Epithelial cell of prostate (primary cell): ENCODE results near the gene RUFY4.

Source experiments
- DNase-seq: peaks from one replicate; pipeline ENCODE4 v3.0.0-alpha.2; 2011; ENCODE audit warnings: low read depth, low spot score
- H3K27ac ChIP-seq: fragments of 450-650 bp; 2 replicates; pipeline ENCODE4 v1.5.1; 2017; ENCODE audit warnings: mild to moderate bottlenecking

Gene RUFY4

DNA sequence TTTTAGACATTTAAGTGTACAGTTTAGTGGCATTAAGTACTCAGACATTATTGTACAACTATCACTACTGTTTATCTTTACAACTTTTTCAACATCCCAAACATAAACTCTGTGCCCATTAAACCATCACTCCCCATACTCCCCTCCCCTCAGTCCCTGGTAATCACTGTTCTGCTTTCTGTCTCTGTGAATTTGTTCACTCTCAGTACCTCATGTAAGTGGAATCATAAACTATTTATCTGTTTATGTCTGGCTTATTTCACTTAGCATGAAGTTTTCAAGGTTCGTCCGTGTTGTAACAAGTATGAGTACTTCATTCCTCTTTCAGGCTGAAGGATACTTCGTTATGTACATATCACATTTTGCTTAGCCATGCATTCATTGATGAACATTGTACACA, 9.8 kb upstream of the RUFY4 start:
- DNase-seq, result no peak
- no peak overlapping the region for H3K27ac ChIP-seq

DNA sequence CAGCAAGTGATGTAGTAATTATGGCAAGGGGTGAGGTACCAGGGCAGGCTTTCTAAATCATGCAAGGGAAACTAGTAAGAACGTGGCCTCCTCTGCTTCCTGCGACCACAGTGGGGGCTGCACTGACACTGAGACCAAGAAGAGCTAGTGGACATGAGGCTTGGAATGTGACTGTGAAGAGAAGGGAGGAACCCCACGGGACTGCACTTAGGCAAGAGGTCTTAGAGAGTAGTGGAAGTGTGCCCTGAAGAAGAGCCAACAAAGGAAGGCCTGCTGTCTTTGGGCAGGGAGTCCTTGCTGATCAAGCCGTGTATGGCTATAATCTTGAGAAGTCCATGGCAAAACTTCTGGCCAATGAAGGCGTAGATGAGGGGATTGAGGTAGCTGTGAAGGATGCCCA, 8.9 kb upstream of the RUFY4 start:
- DNase-seq, result no peak
- no peak overlapping the region for H3K27ac ChIP-seq

DNA sequence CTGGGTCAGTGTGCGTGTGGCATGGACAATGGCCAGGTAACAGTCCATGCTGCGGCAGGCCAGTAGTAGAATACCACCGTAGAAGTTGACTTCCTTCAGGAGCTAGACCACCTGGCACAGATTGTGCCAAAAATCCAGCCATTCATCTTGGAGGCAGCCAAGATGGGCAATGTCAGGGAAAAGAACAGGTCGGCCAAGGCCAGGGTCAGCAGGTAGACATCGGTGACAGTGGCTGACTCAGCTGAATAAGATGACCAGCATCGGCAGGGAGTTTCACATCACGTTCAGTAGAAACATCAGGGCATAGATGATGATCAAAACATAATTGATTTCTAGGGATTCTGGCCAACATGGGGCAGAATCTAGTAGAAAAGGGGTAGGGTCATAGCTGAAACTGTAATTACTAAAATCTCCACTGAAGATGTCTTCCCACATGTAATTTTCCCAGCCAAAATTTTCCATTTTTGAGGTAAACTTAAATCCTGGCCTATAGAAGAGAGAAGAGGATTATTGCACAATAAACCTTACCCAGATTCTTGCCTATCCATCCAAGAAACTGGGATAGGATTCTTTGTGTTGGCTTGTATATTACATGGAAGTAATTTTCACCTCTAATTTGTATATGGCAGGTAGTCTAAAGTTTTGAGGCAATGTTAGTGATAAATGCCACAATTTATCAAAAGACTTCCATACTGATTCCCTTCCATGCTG, 7.9 kb upstream of the RUFY4 start:
- DNase-seq, result no peak
- no peak overlapping the region for H3K27ac ChIP-seq

DNA sequence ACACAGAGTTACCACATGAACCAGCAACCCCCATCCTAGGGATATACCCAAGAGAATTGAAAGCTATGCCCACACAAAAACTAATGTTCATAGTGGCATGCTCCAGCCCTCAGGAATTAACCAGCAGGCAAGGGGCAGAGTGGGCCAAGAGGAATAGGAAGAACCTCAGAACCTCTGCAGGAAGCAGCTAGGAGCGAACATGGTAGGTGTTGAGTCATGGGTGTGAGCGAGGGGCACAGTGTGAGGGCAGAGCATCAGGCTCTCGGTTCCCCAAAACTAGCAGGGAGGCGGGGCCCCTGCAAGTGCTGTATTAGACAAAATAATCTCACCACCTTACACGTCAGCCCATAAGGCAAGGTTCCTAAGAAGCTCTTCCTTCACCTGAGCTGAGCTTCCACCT, 5.6 kb upstream of the RUFY4 start:
- DNase-seq, result no peak

DNA sequence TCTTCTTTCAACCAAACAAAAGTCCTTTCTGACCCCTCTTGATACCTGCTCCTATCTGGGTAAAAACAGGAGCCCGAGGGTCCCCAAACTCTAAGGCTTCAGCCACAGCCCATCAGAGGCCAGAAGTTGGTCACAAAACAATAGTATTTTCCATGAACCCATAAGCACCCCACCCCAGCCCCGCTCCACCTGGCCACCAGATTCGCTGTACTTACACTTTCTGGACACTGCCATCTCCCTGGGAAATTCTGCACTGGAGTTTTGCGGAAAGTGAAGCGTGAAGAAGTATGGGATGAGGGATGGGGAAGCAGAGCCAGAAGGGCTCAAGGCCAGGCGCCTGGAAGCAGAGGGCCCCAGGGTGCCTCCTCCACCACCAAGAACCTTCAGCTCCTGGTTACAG, 5.2 kb upstream of the RUFY4 start:
- no peak for DNase-seq
- no peak overlapping the region for H3K27ac ChIP-seq

More for the DNA sequence above, 5.6 kb upstream of the RUFY4 start:
- no peak overlapping the region for H3K27ac ChIP-seq

DNA sequence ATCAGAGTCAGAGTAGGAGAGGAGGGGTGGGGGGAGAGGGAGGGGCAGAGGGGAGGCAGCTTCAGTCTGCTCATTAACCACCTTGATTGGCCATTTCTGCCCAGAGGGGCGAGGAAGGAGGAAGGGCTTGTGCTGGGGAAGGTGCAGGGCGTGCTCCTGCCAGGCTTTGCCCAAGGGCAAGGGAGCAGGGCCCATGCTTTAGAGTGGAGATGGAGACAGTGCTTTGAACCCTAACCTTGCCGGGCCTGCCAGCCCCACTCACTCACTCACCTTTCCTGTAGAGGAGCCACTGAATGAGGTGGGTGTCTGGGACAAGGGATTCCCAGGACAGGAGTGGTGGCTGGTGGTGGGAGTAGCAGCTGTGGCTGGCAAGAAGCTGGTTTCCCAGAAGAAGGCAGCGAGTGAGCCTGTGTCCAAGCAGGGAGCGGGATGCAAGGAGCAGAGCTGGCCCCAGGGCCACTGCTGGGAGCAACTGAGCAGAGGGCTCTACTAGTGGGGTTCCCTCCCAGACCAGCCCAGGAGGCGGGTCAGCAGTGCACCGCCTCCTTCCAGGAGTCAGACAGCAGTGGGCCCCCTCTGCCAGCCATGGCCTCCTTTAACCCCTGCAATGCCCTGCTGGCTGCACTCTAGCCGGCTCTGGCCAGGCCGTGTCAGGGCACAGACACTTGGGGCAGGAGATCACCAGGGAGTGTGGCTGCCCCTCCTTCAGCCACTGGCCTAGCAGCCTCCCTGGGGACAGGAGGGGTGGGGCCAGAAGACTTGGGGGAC, 3.6 kb upstream of the RUFY4 start:
- DNase-seq, result no peak
- no peak overlapping the region for H3K27ac ChIP-seq

DNA sequence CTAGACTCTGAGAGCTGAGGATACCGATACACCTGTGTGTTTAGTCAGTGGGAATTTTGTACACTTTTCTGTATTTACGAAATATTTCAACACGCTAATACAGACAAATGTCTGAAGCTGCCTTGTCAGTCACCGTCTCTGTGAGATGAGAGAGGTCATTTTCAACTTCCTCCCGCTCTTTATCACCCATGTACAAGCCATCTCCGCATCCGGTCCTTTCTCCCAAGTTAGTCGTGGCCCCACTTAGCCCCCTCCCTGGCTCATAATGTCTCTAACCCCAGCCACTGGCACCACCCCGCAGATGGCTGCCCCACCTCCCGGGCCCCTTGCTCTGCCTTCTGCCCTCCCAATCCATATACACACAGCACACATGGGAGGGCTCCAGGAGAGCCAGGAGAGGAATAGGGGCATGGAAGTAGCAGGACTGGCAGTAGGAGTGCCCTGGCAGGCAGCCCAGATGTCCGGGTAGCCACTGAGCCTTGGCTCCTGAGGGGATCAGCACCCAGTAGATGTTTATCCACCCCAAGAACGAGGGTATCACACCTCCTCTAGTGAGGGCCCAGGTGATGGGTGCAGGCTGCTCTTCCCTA, 2.0 kb upstream of the RUFY4 start:
- DNase-seq, result no peak
- no peak overlapping the region for H3K27ac ChIP-seq

DNA sequence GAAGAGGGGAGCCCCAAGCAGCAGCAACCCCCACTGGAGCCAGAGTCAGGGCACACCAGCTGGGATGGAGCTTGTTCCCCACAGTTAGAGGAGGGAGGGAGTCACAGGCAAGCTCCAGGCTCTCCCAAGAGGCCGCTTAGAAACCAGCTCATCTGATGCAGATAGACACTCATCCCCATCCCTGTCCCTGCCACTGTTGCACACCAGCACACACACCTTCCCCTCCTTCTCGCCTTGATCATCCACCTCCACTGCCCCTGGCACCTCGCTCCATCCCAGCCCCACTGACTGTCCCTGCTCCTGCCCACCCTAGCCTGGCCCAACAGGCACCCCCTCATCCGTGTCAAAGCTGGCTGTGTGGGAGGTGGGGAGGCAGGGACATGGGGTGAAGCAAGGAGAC, 1.5 kb upstream of the RUFY4 start:
- no peak for DNase-seq
- H3K27ac ChIP-seq, result no peak overlapping the region

DNA sequence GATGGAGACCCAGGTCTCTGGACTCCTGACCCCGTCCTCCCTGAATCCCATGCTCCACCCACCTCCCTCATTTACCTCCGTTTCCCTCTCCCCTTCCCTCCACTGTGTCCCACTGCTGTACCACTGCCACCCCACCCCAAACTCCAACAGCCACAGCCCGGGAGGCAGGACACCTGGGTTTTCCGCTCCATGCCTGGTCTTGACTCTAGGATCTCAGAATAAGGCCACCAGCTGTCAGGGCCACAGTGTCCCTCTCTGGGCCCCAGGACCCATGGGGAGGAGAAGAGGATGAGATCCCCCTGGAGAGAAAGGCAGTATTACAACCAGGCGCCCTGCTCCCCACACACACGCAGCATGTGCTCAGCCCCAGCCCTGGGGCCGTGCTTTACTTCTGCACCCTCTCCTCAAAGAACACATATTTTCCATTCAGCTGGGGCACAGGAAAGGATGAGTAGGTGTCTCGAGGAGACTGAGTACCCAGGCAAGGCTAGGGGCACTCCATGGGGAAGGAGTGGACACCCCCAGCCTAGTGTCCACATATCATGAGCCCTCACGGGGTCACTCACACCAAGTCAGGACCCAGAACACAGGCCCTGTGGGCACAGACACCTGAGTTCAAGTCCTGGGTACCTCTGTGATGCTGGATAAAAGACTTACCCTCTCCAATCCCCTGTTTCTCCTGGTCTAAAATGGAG, 700 bp downstream of the RUFY4 start:
- H3K27ac ChIP-seq, result no peak overlapping the region
- DNase-seq, result no peak

DNA sequence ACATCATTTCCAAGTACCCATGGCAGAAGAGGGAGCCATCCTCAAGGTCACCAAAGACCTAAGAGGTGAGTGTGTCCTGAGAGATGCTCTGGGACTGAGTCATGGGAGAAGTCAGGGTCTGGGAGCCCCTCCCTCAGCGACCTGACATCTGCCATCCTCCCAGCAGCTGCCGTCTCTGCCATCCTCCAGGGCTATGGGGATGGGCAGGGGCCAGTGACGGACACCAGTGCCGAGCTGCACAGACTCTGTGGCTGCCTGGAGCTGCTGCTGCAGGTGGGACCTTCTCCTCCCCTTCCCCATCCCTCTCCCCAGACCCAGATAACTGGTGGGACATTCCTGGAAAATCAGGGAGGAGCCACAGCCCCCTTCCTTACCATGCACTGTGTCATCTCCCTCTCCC, 1.5 kb downstream of the RUFY4 start:
- DNase-seq, result no peak
- H3K27ac ChIP-seq, result no peak overlapping the region

DNA sequence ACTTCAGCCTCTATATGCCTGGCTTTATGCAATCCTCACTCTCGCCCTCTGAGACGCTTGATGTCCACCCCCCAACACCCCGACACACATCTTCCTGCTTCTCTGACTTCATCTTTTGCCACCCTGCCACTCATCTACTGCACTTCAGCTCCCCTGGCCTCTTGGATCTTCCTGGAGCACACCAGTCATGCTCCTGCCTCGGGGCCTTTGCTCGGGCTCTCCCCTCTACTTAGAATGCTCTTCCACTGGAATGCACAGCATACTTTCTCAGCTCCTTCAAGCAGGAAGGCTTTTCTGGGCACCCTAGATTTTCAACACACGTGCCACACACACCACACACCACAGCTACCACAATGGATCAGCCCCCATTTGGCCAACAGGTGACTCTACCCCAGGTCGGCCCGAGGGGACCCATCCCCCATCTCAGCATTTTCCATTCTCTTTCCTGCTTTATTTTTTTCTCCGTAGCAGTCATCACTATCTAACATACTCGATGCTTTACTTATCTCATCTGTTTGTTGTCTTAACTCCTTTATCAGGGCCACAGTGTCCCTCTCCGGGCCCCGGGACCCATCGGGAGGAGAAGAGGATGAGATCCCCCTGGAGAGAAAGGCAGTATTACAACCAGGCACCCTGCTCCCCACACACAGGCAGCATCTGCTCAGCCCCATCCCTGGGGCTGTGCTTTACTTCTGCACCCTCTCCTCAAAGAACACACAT, 2.3 kb downstream of the RUFY4 start:
- no peak for DNase-seq
- no peak overlapping the region for H3K27ac ChIP-seq

DNA sequence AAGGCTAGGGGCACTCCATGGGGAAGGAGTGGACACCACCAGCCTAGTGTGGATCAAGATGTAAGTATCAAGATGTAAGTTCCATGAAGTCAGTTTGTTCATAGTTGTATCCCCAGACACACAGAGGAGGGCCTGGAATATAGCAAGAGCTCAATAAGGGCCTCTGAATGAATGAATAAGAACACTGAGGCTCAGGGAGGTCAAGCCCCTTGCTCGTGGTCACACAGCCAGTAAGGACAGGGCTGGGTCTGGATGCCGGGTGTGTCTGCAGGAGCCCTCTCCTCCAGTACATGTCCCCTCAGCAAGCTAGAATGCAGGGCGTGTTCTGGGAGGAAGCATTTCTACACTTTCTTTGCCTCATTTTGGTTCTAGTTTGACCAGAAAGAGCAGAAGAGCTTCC, 2.9 kb downstream of the RUFY4 start:
- no peak for DNase-seq

DNA sequence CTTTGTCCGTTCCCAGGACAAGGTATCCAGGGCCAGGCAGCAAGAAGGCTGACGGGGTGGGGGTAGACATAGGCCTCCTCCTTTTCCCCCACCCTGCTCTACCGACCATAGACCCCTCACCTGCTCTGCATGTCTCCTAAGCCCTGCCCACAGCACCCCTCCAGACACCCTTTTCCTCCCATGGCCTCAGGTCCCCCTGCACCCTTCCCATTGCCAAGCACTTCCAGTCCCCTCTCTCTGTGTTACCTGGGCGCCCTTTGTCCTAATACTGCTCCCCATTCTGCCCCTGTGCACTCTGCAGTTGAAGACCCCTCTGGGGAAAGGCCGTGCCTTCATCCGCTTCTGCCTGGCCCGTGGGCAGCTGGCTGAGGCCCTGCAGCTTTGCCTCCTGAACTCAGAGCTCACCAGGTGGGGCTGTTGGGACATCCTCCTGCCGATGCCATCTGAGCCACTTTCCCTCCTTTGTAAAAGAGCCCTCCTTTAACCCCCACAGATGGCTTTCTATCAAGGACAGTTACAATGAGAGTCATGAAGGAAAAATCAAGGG, 3.5 kb downstream of the RUFY4 start:
- no peak overlapping the region for H3K27ac ChIP-seq
- no peak for DNase-seq

More for the DNA sequence above, 2.9 kb downstream of the RUFY4 start:
- H3K27ac ChIP-seq, result no peak overlapping the region

DNA sequence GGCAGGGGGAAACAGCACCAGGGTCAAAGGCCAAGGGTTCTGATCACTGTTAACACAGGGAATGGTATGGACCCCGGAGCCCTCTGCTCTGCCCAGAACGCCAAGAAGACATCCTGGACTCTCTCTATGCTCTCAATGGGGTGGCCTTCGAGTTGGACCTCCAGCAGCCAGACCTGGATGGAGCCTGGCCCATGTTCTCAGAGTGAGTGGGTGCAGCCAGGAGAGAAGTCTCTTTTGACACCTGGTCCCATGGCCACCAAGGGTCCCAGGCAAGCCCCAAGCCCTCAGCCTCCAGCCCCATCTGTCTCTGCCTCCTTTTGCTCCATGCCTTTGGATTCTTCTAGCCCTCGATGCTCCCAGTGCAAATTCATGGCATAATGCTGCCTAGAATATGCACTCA, 4.1 kb downstream of the RUFY4 start:
- DNase-seq, result no peak
- H3K27ac ChIP-seq, result no peak overlapping the region

DNA sequence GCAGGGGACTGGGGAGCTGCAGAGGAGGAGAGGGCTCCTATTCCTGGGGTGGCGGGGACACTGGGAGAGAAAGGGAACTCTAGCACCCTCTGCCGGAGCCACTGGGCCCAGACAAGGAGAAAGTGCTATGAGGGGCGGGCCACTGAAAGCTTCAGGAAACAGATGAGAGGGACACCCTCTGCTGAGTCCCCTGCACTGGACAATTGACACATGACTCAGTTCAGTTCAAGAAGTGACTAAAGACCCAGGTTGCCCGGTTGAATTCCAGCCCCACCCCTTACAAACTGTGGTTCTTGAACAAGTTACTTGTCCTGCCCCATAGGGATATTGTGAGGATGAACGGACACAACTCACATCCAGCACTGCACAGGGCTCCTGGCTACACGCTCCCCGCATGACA, 5.0 kb downstream of the RUFY4 start:
- H3K27ac ChIP-seq, result no peak overlapping the region
- DNase-seq, result no peak

DNA sequence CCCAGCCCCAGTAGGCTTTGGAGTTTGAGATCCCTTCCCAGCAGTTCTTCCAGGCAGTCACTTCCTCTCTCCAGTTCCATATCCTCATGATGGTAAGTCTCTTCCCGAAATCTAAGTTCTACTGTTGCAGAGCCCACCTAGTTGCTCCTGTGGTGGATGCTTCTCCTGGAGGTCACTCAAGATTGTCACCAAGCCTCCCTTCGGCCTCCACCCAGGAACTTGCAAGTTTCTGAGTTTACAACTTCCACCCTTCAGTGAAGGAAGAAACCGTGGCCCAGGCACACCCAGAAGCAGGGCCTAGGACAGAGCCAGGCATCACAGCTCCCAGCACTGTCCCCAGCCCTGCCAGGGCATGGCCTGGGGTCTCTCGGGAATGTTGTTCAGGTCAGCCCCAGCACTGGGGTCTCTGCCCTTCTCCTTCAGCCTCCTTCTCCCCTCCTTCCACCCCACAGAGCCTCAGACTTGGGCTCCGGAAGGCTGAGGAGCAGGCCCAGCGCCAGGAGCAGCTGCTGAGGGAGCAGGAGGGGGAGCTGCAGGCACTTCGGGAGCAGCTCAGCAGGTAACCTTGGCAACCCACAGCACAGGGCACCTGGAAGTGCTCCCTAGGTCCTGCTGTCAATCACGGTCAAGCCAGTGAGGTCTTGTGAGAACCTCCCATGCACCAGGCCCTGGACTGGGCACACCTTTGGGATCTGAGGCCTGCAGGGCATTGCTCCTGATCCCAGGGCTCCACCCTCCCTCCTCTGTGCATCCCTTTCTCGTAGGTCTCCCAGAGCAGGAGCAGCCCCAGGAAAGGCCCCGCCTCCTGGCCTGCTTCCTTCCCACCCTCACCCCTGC, 7.1 kb downstream of the RUFY4 start:
- no peak for DNase-seq

DNA sequence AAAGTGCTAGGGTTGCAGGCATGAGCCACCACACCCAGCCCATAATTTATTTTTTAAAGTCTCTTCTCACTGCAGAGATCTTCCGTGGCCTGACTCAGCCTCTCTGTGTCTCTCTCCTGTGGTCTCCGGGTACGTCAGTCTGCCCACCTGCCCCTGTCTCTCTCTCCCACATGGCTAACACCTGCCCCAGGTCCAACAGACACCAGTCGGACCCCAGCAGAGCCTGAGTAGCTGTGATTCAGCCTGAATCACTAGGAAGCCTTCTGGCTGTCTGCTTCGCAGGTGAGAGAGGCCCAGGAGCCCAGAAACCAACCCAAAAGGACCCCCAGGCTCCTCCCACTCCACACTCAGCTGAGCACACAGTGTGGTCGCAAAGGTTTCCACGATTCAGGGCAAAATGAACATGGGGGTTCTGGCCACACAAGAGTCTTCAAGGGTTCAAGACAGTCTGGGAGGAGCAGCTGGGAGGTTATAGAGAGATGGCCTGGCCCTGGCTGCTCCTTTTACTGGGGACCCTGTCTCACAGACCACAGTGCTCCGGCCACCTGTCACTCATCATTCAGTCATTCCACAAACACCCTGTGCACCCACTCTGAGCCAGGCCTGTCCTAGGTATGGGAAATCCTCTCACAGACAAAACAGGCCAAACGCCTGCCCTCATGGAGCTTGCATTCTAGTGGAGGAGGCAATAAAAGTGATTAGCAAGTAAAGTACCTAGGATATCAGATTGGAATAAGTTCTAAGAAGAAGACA, 8.6 kb downstream of the RUFY4 start:
- no peak overlapping the region for H3K27ac ChIP-seq
- DNase-seq, result no peak

More for the DNA sequence above, 7.1 kb downstream of the RUFY4 start:
- no peak overlapping the region for H3K27ac ChIP-seq
